NCI-H82 (cell line): ENCODE measurements around the gene FCSK.

Experiments used
- DNase-seq: peaks from one replicate; lab custom pipeline; 2025; lab: John Stamatoyannopoulos, UW

The FCSK gene

GRCh38 chr16:70480127-70481105, 26.0 kb downstream of the FCSK start:
- DNase-seq: no peak

GRCh38 chr16:70481929-70482536, 27.6 kb downstream of the FCSK start:
- DNase-seq: no peak

GRCh38 chr16:70482624-70483023, 28.2 kb downstream of the FCSK start:
- no peak for DNase-seq

- DNase-seq: no peak
Observed at GRCh38 chr16:70483426-70483825, 29.0 kb downstream of the FCSK start.

GRCh38 chr16:70484867-70485266, 30.5 kb downstream of the FCSK start:
- DNase-seq: no peak

- no peak for DNase-seq
Observed at GRCh38 chr16:70490261-70490660, 35.9 kb downstream of the FCSK start.

- DNase-seq: no peak
Observed at GRCh38 chr16:70493802-70494201, 39.4 kb downstream of the FCSK start.

- DNase-seq: no peak
Observed at GRCh38 chr16:70494202-70494770, 39.9 kb downstream of the FCSK start.

- no peak for DNase-seq
Observed at GRCh38 chr16:70494777-70495176, 40.4 kb downstream of the FCSK start.

GRCh38 chr16:70495425-70496182, 41.2 kb downstream of the FCSK start:
- DNase-seq: peak; percentile 90

- DNase-seq: no peak
Observed at GRCh38 chr16:70496513-70496912, 42.1 kb downstream of the FCSK start.

- DNase-seq: no peak
Observed at GRCh38 chr16:70508752-70509151, 54.4 kb downstream of the FCSK start.

GRCh38 chr16:70510216-70510615, 55.8 kb downstream of the FCSK start:
- no peak for DNase-seq

- DNase-seq: no peak
Observed at GRCh38 chr16:70511833-70512232, 57.4 kb downstream of the FCSK start.

- DNase-seq: no peak
Observed at GRCh38 chr16:70512456-70512855, 58.1 kb downstream of the FCSK start.

- DNase-seq: no peak
Observed at GRCh38 chr16:70520612-70521297, 66.4 kb downstream of the FCSK start.

- peak; percentile 2 for DNase-seq
Observed at GRCh38 chr16:70522216-70523075, 68.1 kb downstream of the FCSK start.

- DNase-seq: peak; percentile 91
Observed at GRCh38 chr16:70523076-70523742, 68.8 kb downstream of the FCSK start, which contains the start of gene COG4. COG4 (minus strand) TSS chr16:70523554; CDS start chr16:70523543, 11 bp downstream.

- DNase-seq: peak; percentile 87
Observed at GRCh38 chr16:70523743-70524398, 69.5 kb downstream of the FCSK start, which contains the start of gene SF3B3. SF3B3 (plus strand) TSS chr16:70523816; CDS start chr16:70526657, 2,841 bp downstream.
